A673 (cell line): ENCODE measurements around the gene FGFR1OP2. TPM values are rescaled to one million over a fixed set of nuclear protein-coding genes. Genes with fewer than 3 reads are reported as not detected.
A peak's percentile ranks its signal among the peaks of the same experiment; 100 is the strongest.

ENCODE experiments used
- BruUV-seq: library from RNA; stranded (reverse); fragments of 400-500 nt; replicated peaks from 2 replicates; lab custom pipeline; 2021; lab: Mats Ljungman, UMichigan
- CTCF ChIA-PET: fragments of 300-600 bp; sonication (Branson Sonifier 250); formaldehyde crosslinking; loops from one replicate; lab custom pipeline; 2022; ENCODE audit warnings: antibody characterized with exemption; lab: Charles Lee
- POLR2A ChIA-PET: fragments of 300-600 bp; sonication (Branson Sonifier 250); formaldehyde crosslinking; loops from one replicate; lab custom pipeline; 2022; ENCODE audit warnings: antibody characterized with exemption; ENCODE audit not compliant: low non-redundant PET; lab: Charles Lee
- DNase-seq: peaks from one replicate; pipeline ENCODE4 v3.0.0-alpha.2; 2015; ENCODE audit warnings: low spot score
- H3K27ac ChIP-seq: fragments of 200-600 bp; sonication (generic); 2 replicates; pipeline ENCODE4 v1.5.1; 2016; ENCODE audit warnings: mixed run types, low read depth, mild to moderate bottlenecking, mixed read lengths, antibody characterized with exemption, low read length; ENCODE audit not compliant: poor library complexity, severe bottlenecking
- H3K27me3 ChIP-seq: fragments of 200-600 bp; sonication (generic); replicated peaks from 2 replicates; pipeline ENCODE4 v1.6.1; 2017; ENCODE audit warnings: mixed run types, low read depth, mild to moderate bottlenecking, mixed read lengths, antibody characterized with exemption, low read length; ENCODE audit not compliant: insufficient read depth, poor library complexity
- H3K36me3 ChIP-seq: fragments of 200-600 bp; sonication (generic); 2 replicates; pipeline ENCODE4 v1.6.1; 2016; ENCODE audit warnings: mixed run types, mild to moderate bottlenecking, mixed read lengths, antibody characterized with exemption, low read length; ENCODE audit not compliant: insufficient read depth, poor library complexity, severe bottlenecking
- H3K4me1 ChIP-seq: fragments of 200-600 bp; sonication (generic); 2 replicates; pipeline ENCODE4 v1.6.1; 2017; ENCODE audit warnings: mixed run types, mild to moderate bottlenecking, mixed read lengths, antibody characterized with exemption, low read length; ENCODE audit not compliant: insufficient read depth, poor library complexity, severe bottlenecking
- H3K4me3 ChIP-seq: fragments of 200-600 bp; sonication (generic); 2 replicates; pipeline ENCODE4 v1.5.1; 2016; ENCODE audit warnings: low read depth, mixed run types, mild to moderate bottlenecking, mixed read lengths, low read length; ENCODE audit not compliant: poor library complexity, severe bottlenecking
- H3K9me3 ChIP-seq: fragments of 200-600 bp; sonication (generic); 2 replicates; pipeline ENCODE4 v1.6.1; 2016; ENCODE audit warnings: mixed run types, low read depth, mild to moderate bottlenecking, mixed read lengths, antibody characterized with exemption, low read length; ENCODE audit not compliant: poor library complexity, severe bottlenecking
- EZH2 ChIP-seq: fragments of 200-600 bp; sonication (generic); IDR thresholded peaks from 2 replicates; pipeline ENCODE4 v1.6.1; 2017; ENCODE audit warnings: borderline replicate concordance, low read depth, mild to moderate bottlenecking, mixed read lengths, antibody characterized with exemption, low read length; ENCODE audit not compliant: poor library complexity, severe bottlenecking
- intact Hi-C: fragments of 100-400 bp; cut with micrococcal nuclease; formaldehyde crosslinking; loops from one replicate; pipeline ENCODE4 v1.10.0; 2022; ENCODE audit not compliant: unreplicated experiment
- total RNA-seq: library from RNA; stranded (reverse); gene quantifications from 2 replicates; pipeline ENCODE4 v1.2.3, GENCODE V29; 2021
- TF ChIP-seq, protein P1 (sequence below): fragments of 300-800, 200-600 bp; sonication (generic); conservative IDR thresholded peaks from 2 replicates; pipeline ENCODE4 v1.5.1; 2017; ENCODE audit warnings: low read depth, mild to moderate bottlenecking, antibody characterized with exemption, low read length, moderate library complexity, mixed read lengths

FGFR1OP2 gene
- total RNA-seq, 1 experiment from 2014 or later: 40.3 TPM

DNA sequence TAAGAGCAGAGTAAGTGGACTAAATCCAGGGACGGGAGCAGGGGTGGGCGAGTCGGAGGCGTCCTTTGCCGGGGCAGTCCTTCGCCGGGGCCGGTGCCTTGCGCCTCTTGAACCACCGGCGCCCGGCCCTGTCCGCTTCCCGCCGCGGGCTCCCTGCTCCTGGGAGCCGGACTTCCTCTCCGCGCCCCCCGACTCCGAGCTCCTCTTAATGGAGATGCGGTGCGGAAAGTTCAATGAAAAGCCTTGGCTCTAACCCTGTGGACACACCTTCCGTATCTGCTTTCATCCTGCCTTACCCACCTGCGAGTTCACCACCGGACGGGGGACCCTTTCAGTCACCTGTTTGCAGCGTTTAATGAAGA, 412 bp downstream of the FGFR1OP2 start:
- POLR2A ChIA-PET: no interaction called here
- H3K9me3 ChIP-seq: no peaks in the 10 kb centered on the region
- H3K27ac ChIP-seq: peak overlapping the region; percentile 93
- peak overlapping the region; percentile 79 for H3K4me3 ChIP-seq
- DNase-seq: no peak
- H3K36me3 ChIP-seq: peaks cover 2% of the 10 kb centered on the region
- TF ChIP-seq, protein P1, sequence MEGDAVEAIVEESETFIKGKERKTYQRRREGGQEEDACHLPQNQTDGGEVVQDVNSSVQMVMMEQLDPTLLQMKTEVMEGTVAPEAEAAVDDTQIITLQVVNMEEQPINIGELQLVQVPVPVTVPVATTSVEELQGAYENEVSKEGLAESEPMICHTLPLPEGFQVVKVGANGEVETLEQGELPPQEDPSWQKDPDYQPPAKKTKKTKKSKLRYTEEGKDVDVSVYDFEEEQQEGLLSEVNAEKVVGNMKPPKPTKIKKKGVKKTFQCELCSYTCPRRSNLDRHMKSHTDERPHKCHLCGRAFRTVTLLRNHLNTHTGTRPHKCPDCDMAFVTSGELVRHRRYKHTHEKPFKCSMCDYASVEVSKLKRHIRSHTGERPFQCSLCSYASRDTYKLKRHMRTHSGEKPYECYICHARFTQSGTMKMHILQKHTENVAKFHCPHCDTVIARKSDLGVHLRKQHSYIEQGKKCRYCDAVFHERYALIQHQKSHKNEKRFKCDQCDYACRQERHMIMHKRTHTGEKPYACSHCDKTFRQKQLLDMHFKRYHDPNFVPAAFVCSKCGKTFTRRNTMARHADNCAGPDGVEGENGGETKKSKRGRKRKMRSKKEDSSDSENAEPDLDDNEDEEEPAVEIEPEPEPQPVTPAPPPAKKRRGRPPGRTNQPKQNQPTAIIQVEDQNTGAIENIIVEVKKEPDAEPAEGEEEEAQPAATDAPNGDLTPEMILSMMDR: no peak
- TF ChIP-seq EZH2: no peak
- no TSS peak for BruUV-seq
- no peaks in the 10 kb centered on the region for H3K27me3 ChIP-seq
- H3K4me1 ChIP-seq: peaks cover 19% of the 10 kb centered on the region
- intact Hi-C loops: loop anchor here (5.0 kb wide), 1 partner anchor 74 kb away; the partner anchor contains the start of gene TM7SF3
- CTCF ChIA-PET: no interaction called here

DNA sequence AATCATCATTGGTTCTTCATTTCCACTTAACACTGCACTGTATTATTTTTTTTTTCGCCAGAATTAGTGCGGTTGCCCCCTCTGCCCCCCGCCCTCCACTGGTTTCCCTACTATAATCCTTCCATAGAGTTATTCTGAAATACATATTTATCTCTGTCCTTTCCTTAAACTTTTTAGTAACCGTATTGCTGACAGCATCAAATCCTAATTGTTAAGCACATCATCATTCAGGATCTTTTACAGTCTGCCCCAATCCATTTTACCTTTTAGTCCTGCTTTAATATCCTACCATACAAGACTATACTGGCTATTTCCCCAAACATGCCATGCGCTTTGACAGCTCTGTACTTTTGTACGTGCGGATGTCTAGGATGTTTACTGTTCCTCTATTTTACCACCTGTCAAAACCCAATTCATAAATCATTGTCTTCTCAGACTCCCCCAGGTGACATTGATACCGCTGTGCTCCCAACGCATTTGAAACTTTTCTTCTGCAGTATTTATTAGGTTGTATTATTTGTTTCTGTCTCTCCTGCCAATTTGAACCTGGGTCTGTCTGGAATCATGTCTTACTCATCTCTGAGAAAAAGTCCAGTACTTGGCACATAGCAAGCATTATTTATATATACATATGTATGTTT, 1.0 kb downstream of the FGFR1OP2 start:
- H3K9me3 ChIP-seq: peaks cover 3% of the 10 kb centered on the region
- peak overlapping the region; percentile 79 for H3K4me3 ChIP-seq
- DNase-seq: no peak
- CTCF ChIA-PET: no interaction called here
- TF ChIP-seq, protein P1: no peak
- no peak for TF ChIP-seq EZH2
- intact Hi-C loops: loop anchor here (5.0 kb wide), 1 partner anchor 73 kb away; the partner anchor contains the start of gene TM7SF3
- H3K27me3 ChIP-seq: no peaks in the 10 kb centered on the region
- H3K4me1 ChIP-seq: peaks cover 19% of the 10 kb centered on the region
- TSS peak; percentile 57 for BruUV-seq
- peak overlapping the region; percentile 93 for H3K27ac ChIP-seq
- H3K36me3 ChIP-seq: no peaks in the 10 kb centered on the region
- POLR2A ChIA-PET: no interaction called here

DNA sequence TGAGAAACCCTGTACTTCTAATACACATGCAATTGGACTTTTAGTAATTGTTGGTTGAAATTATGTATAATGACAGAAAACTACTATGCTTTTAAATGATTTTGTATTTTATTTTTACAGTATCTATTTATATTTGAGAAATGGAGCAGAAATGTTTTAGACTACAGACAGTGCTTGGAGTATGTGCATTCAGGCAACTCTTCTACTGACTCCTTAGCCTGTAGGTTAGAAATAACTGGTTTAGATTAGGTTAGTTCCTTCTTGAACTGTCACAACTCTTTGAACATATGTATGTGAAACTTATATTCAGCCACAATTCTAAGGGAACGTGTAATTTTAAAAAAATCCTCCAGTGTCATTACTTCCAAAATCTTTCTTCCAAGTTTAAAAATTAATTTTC, 1.7 kb downstream of the FGFR1OP2 start:
- TF ChIP-seq EZH2: no peak
- TF ChIP-seq, protein P1: no peak
- no TSS peak for BruUV-seq
- ChIA-PET CTCF (no interaction called here), POLR2A (no interaction called here)
- Histone ChIP-seq H3K4me3 (peak overlapping the region; percentile 79), H3K9me3 (peaks cover 10% of the 10 kb centered on the region), H3K36me3 (no peaks in the 10 kb centered on the region), H3K4me1 (peaks cover 19% of the 10 kb centered on the region), H3K27ac (no peak overlapping the region), H3K27me3 (no peaks in the 10 kb centered on the region)
- no peak for DNase-seq
- intact Hi-C loops: loop anchor here (5.0 kb wide), 1 partner anchor 72 kb away; the partner anchor contains the start of gene TM7SF3
